GM18951 (cell line): ENCODE measurements around the gene NMUR2.

Experiments used
- POLR2A ChIP-seq: IDR thresholded peaks from 4 replicates; pipeline ENCODE4 v1.6.1; 2011; ENCODE audit warnings: mild to moderate bottlenecking; ENCODE audit not compliant: insufficient read length, insufficient read depth; ENCODE audit errors: extremely low read depth
- in situ Hi-C: fragments of 300-500 bp; cut with MboI; formaldehyde crosslinking; loops from one replicate; pipeline ENCODE4 v1.12.0; 2022; ENCODE audit warnings: low sequenced_read_pairs, mixed read lengths, inconsistent platforms; ENCODE audit not compliant: unreplicated experiment

Gene NMUR2

GRCh38 chr5:152405145-152405544 lies at the start of gene NMUR2:
NMUR2 (minus strand) TSS chr5:152405279; CDS start chr5:152405113, 166 bp downstream.
- no peak for TF ChIP-seq POLR2A

GRCh38 chr5:152443935-152444334 lies 38.9 kb upstream of the NMUR2 start:
- in situ Hi-C loops: no loop called here
- TF ChIP-seq POLR2A: no peak

More at GRCh38 chr5:152405145-152405544, at the start of gene NMUR2:
- in situ Hi-C loops: no loop called here

GRCh38 chr5:152439791-152440190 lies 34.7 kb upstream of the NMUR2 start:
- in situ Hi-C loops: no loop called here
- TF ChIP-seq POLR2A: no peak

GRCh38 chr5:152437866-152438265 lies 32.8 kb upstream of the NMUR2 start:
- in situ Hi-C loops: no loop called here
- no peak for TF ChIP-seq POLR2A

GRCh38 chr5:152427721-152428120 lies 22.6 kb upstream of the NMUR2 start:
- in situ Hi-C loops: no loop called here
- no peak for TF ChIP-seq POLR2A

GRCh38 chr5:152425083-152425482 lies 20.0 kb upstream of the NMUR2 start:
- TF ChIP-seq POLR2A: no peak
- in situ Hi-C loops: no loop called here

GRCh38 chr5:152424501-152424900 lies 19.4 kb upstream of the NMUR2 start:
- in situ Hi-C loops: no loop called here
- TF ChIP-seq POLR2A: no peak

- TF ChIP-seq POLR2A: no peak
- in situ Hi-C loops: no loop called here
Observed at GRCh38 chr5:152422081-152422480, 17.0 kb upstream of the NMUR2 start.

- no peak for TF ChIP-seq POLR2A
Observed at GRCh38 chr5:152412129-152412528, 7.0 kb upstream of the NMUR2 start.

GRCh38 chr5:152406082-152406481 lies 1.0 kb upstream of the NMUR2 start:
- no peak for TF ChIP-seq POLR2A
- in situ Hi-C loops: no loop called here

More at GRCh38 chr5:152412129-152412528, 7.0 kb upstream of the NMUR2 start:
- in situ Hi-C loops: no loop called here

- TF ChIP-seq POLR2A: no peak
Observed at GRCh38 chr5:152404494-152404893, 585 bp downstream of the NMUR2 start.

GRCh38 chr5:152403046-152403445 lies 2.0 kb downstream of the NMUR2 start:
- in situ Hi-C loops: no loop called here
- no peak for TF ChIP-seq POLR2A

More at GRCh38 chr5:152404494-152404893, 585 bp downstream of the NMUR2 start:
- in situ Hi-C loops: no loop called here

GRCh38 chr5:152400846-152401245 lies 4.2 kb downstream of the NMUR2 start:
- in situ Hi-C loops: no loop called here
- TF ChIP-seq POLR2A: no peak

- in situ Hi-C loops: no loop called here
- no peak for TF ChIP-seq POLR2A
Observed at GRCh38 chr5:152397581-152397980, 7.5 kb downstream of the NMUR2 start.

GRCh38 chr5:152393441-152393840 lies 11.6 kb downstream of the NMUR2 start:
- in situ Hi-C loops: no loop called here
- no peak for TF ChIP-seq POLR2A
